H9 (cell line): ENCODE results near the gene DCBLD1. TPM values are rescaled to one million over a fixed set of nuclear protein-coding genes. Genes with fewer than 3 reads are reported as not detected.

Experiments used
- DNase-seq: peaks from one replicate; pipeline ENCODE4 v3.0.0-alpha.2; 2017
- H2AFZ ChIP-seq: one replicate; pipeline ENCODE4 v1.6.1; 2013; ENCODE audit warnings: mild to moderate bottlenecking, low read length, control low read depth, moderate library complexity
- H2AK5ac ChIP-seq: 2 replicates; pipeline ENCODE4 v1.6.1; 2013; ENCODE audit warnings: low read length, control low read depth, mixed read lengths; ENCODE audit not compliant: insufficient read length
- H2BK120ac ChIP-seq: one replicate; pipeline ENCODE4 v1.6.1; 2013; ENCODE audit warnings: low read depth, mild to moderate bottlenecking, low read length, control low read depth, inconsistent platforms; ENCODE audit not compliant: poor library complexity, severe bottlenecking
- H2BK12ac ChIP-seq: 2 replicates; pipeline ENCODE4 v1.6.1; 2013; ENCODE audit warnings: low read length, control low read depth, mixed read lengths, low read depth; ENCODE audit not compliant: insufficient read length
- H2BK15ac ChIP-seq: 2 replicates; pipeline ENCODE4 v1.6.1; 2013; ENCODE audit warnings: low read depth, low read length, control low read depth
- H2BK20ac ChIP-seq: one replicate; pipeline ENCODE4 v1.6.1; 2013; ENCODE audit warnings: low read depth, mild to moderate bottlenecking, low read length, control low read depth, inconsistent platforms; ENCODE audit not compliant: poor library complexity, severe bottlenecking
- H2BK5ac ChIP-seq: 2 replicates; pipeline ENCODE4 v1.6.1; 2013; ENCODE audit warnings: low read length, control low read depth, mixed read lengths; ENCODE audit not compliant: insufficient read length
- H3K14ac ChIP-seq: 2 replicates; pipeline ENCODE4 v1.6.1; 2013; ENCODE audit warnings: low read length, control low read depth; ENCODE audit not compliant: insufficient read depth
- H3K18ac ChIP-seq: 2 replicates; pipeline ENCODE4 v1.6.1; 2013; ENCODE audit warnings: low read depth, mild to moderate bottlenecking, mixed read lengths, low read length, control low read depth; ENCODE audit not compliant: insufficient read length
- H3K23ac ChIP-seq: 2 replicates; pipeline ENCODE4 v1.6.1; 2013; ENCODE audit warnings: low read length, control low read depth, mixed read lengths, low read depth; ENCODE audit not compliant: insufficient read length
- H3K23me2 ChIP-seq: 2 replicates; pipeline ENCODE4 v1.6.1; 2013; ENCODE audit warnings: low read depth, mild to moderate bottlenecking, mixed read lengths, low read length, control low read depth; ENCODE audit not compliant: insufficient read length, poor library complexity, severe bottlenecking
- H3K27ac ChIP-seq: 2 replicates; pipeline ENCODE4 v1.5.1; 2013; ENCODE audit warnings: low read length, control low read depth, mixed read lengths, low read depth; ENCODE audit not compliant: insufficient read length
- H3K27me3 ChIP-seq: 2 replicates; pipeline ENCODE4 v1.6.1; 2013; ENCODE audit warnings: low read length, control low read depth, inconsistent platforms; ENCODE audit not compliant: insufficient read depth
- H3K4ac ChIP-seq: 2 replicates; pipeline ENCODE4 v1.6.1; 2013; ENCODE audit warnings: low read depth, mild to moderate bottlenecking, control low read depth, inconsistent platforms, low read length, moderate library complexity
- H3K4me1 ChIP-seq: 2 replicates; pipeline ENCODE4 v1.6.1; 2013; ENCODE audit warnings: low read length, control low read depth, inconsistent platforms; ENCODE audit not compliant: insufficient read depth
- H3K4me2 ChIP-seq: 2 replicates; pipeline ENCODE4 v1.6.1; 2013; ENCODE audit warnings: low read length, control low read depth, mixed read lengths; ENCODE audit not compliant: insufficient read length, insufficient read depth
- H3K56ac ChIP-seq: 2 replicates; pipeline ENCODE4 v1.6.1; 2013; ENCODE audit warnings: low read depth, mild to moderate bottlenecking, mixed read lengths, low read length, control low read depth; ENCODE audit not compliant: insufficient read length
- H3K79me1 ChIP-seq: 2 replicates; pipeline ENCODE4 v1.6.1; 2013; ENCODE audit warnings: low read depth, mild to moderate bottlenecking, moderate library complexity, low read length, control low read depth, inconsistent platforms; ENCODE audit not compliant: insufficient read depth, poor library complexity, severe bottlenecking
- H3K79me2 ChIP-seq: 2 replicates; pipeline ENCODE4 v1.6.1; 2013; ENCODE audit warnings: low read length, control low read depth, inconsistent platforms; ENCODE audit not compliant: insufficient read depth
- H3K9ac ChIP-seq: 2 replicates; pipeline ENCODE4 v1.6.1; 2013; ENCODE audit warnings: low read length, control low read depth, mixed read lengths; ENCODE audit not compliant: insufficient read length; ENCODE audit errors: extremely low read depth
- H3K9me3 ChIP-seq: one replicate; pipeline ENCODE4 v1.6.1; 2013; ENCODE audit warnings: low read depth, low read length, inconsistent platforms; ENCODE audit not compliant: control insufficient read depth
- H3T11ph ChIP-seq: one replicate; pipeline ENCODE4 v1.6.1; 2013; ENCODE audit warnings: mild to moderate bottlenecking, low read length, control low read depth, inconsistent platforms
- H4K20me1 ChIP-seq: one replicate; pipeline ENCODE4 v1.6.1; 2013; ENCODE audit not compliant: control insufficient read depth, insufficient read length, insufficient read depth
- H4K5ac ChIP-seq: 2 replicates; pipeline ENCODE4 v1.6.1; 2013; ENCODE audit warnings: low read depth, mild to moderate bottlenecking, mixed read lengths, low read length, control low read depth; ENCODE audit not compliant: insufficient read length
- H4K8ac ChIP-seq: replicated peaks from 2 replicates; pipeline ENCODE4 v1.6.1; 2013; ENCODE audit warnings: low read length, control low read depth, mixed read lengths, low read depth; ENCODE audit not compliant: insufficient read length
- H4K91ac ChIP-seq: 2 replicates; pipeline ENCODE4 v1.6.1; 2013; ENCODE audit warnings: low read depth, mild to moderate bottlenecking, moderate library complexity, mixed read lengths, low read length, control low read depth; ENCODE audit not compliant: insufficient read length
- H3K27ac Mint-ChIP-seq, 3 experiments: 2 replicates in 2 of 3; 3 replicates in 1 of 3; pipeline ENCODE4 v1.8.0; 2020 to 2021; ENCODE audit warnings: mixed read lengths in 3 of 3, mild to moderate bottlenecking in 1 of 3, moderate library complexity in 1 of 3
- H3K27me3 Mint-ChIP-seq: 2 replicates; pipeline ENCODE4 v1.8.0; 2021; ENCODE audit warnings: low read depth, mild to moderate bottlenecking, moderate library complexity, mixed read lengths
- H3K36me3 Mint-ChIP-seq, 3 experiments: 2 replicates in 2 of 3; 3 replicates in 1 of 3; pipeline ENCODE4 v1.8.0; 2020 to 2021; ENCODE audit warnings: low read depth in 3 of 3, mixed read lengths in 3 of 3; ENCODE audit not compliant: insufficient read depth in 1 of 3
- H3K4me1 Mint-ChIP-seq, 2 experiments: 2 replicates each; pipeline ENCODE4 v1.8.0; 2020; ENCODE audit warnings: mixed read lengths in 2 of 2
- H3K4me3 Mint-ChIP-seq, 2 experiments: 2 replicates in 1 of 2; 3 replicates in 1 of 2; pipeline ENCODE4 v1.8.0; 2020 to 2021; ENCODE audit warnings: mild to moderate bottlenecking in 2 of 2, mixed read lengths in 2 of 2, moderate library complexity in 1 of 2
- H3K9me3 Mint-ChIP-seq, 2 experiments: 2 replicates in 1 of 2; 3 replicates in 1 of 2; pipeline ENCODE4 v1.8.0; 2020; ENCODE audit warnings: mild to moderate bottlenecking in 2 of 2, mixed read lengths in 2 of 2, moderate library complexity in 1 of 2
- WGBS: extraction: QIAGEN DNeasy Blood & Tissue Kit; methylation state at CpG from one replicate; pipeline ENCODE4 v1.1.7; 2013; ENCODE audit warnings: missing lambda C conversion rate, low lambda C conversion rate, mixed read lengths; ENCODE audit not compliant: insufficient read length; ENCODE audit errors: extremely low coverage; 5-methylcytosine and 5-hydroxymethylcytosine counted together
- total RNA-seq: library from RNA; stranded (reverse); gene quantifications from 2 replicates; pipeline ENCODE4 v1.2.1, GENCODE V29; 2021
- TF ChIP-seq, protein P1 (sequence below): fragments of 200-600 bp; sonication (generic); conservative IDR thresholded peaks from 3 replicates; pipeline ENCODE4 v1.8.0; 2021; ENCODE audit warnings: antibody characterized with exemption, mild to moderate bottlenecking

The DCBLD1 gene
- total RNA-seq, 1 experiment from 2014 or later: 10.1 TPM

DNA sequence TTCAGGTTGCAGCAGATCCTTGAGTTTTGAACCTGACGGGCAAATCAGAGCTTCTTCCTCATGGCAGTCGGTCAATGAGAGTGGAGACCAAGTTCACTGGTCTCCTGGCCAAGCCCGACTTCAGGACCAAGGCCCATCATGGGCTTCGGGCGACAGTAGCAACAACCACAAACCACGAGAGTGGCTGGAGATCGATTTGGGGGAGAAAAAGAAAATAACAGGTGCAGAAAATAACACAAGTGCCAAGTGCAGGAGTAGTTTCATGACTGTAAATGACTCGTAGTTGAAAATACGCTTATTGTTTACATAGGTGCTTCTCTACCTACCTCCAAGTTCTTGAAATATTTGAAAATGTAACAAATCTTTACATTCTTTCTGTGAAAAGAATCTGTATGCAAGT lies 56.1 kb downstream of the DCBLD1 start:
- Histone ChIP-seq H3K23me2 (no peaks in the 10 kb centered on the region), H2BK15ac (no peak overlapping the region), H4K20me1 (no peaks in the 10 kb centered on the region), H4K91ac (no peak overlapping the region), H3K4me2 (no peak overlapping the region), H2BK5ac (no peak overlapping the region), H2BK12ac (no peak overlapping the region), H3K79me1 (no peaks in the 10 kb centered on the region), H3K56ac (no peak overlapping the region), H2AFZ (no peak overlapping the region), H3K27ac (no peak overlapping the region), H2BK120ac (no peak overlapping the region), H3K18ac (no peak overlapping the region), H4K8ac (no peak overlapping the region), H2BK20ac (no peak overlapping the region), H3K23ac (no peak overlapping the region), H3K4me1 (no peaks in the 10 kb centered on the region), H3K79me2 (no peaks in the 10 kb centered on the region), H3T11ph (no peak overlapping the region), H2AK5ac (no peak overlapping the region), H3K9ac (no peak overlapping the region), H3K9me3 (no peaks in the 10 kb centered on the region), H3K4ac (no peak overlapping the region), H3K27me3 (no peaks in the 10 kb centered on the region), H4K5ac (no peak overlapping the region), H3K14ac (no peak overlapping the region)
- Mint-ChIP-seq H3K4me3 (no peak overlapping the region), H3K27ac (no peak overlapping the region), H3K27me3 (no peaks in the 10 kb centered on the region), H3K9me3 (no peaks in the 10 kb centered on the region), H3K36me3 (peaks cover 0 to 11% (median 3%) of the 10 kb centered on the region in 3 experiments; a peak in 3 of 7 replicates), H3K4me1 (peaks cover 3 to 4% of the 10 kb centered on the region in 2 experiments; a peak in 2 of 4 replicates)
- no CpG with 5 or more reads among the region's 9 CpGs for WGBS
- DNase-seq: no peak
- TF ChIP-seq, protein P1, sequence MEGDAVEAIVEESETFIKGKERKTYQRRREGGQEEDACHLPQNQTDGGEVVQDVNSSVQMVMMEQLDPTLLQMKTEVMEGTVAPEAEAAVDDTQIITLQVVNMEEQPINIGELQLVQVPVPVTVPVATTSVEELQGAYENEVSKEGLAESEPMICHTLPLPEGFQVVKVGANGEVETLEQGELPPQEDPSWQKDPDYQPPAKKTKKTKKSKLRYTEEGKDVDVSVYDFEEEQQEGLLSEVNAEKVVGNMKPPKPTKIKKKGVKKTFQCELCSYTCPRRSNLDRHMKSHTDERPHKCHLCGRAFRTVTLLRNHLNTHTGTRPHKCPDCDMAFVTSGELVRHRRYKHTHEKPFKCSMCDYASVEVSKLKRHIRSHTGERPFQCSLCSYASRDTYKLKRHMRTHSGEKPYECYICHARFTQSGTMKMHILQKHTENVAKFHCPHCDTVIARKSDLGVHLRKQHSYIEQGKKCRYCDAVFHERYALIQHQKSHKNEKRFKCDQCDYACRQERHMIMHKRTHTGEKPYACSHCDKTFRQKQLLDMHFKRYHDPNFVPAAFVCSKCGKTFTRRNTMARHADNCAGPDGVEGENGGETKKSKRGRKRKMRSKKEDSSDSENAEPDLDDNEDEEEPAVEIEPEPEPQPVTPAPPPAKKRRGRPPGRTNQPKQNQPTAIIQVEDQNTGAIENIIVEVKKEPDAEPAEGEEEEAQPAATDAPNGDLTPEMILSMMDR: no peak
